Left lung (tissue), 10 donors: ENCODE results near the gene TAPT1. TPM values are rescaled to one million over a fixed set of nuclear protein-coding genes. Genes with fewer than 3 reads are reported as not detected.

Source experiments
- ATAC-seq: fragments of 200-7000 bp; cut with Tn5 transposase; one replicate; pipeline ENCODE4 v1.9.1; 2020; ENCODE audit warnings: moderate library complexity
- DNase-seq, 4 donors: peaks; one replicate each; pipeline ENCODE4 v3.0.0-alpha.2; 2013 to 2020
- H3K27ac ChIP-seq, 2 donors: fragments of 200-600 bp; sonication (generic) in 1 of 2; one replicate each; pipeline versions ENCODE4 v1.5.0 to v1.8.0; 2020 to 2021
- H3K27me3 ChIP-seq, 2 donors: fragments of 200-600 bp; sonication (generic) in 1 of 2; one replicate each; pipeline versions ENCODE4 v1.5.0 to v1.8.0; 2020 to 2021
- H3K36me3 ChIP-seq, 2 donors: fragments of 200-600 bp; sonication (generic) in 1 of 2; one replicate each; pipeline versions ENCODE4 v1.5.0 to v1.8.0; 2020 to 2021
- H3K4me1 ChIP-seq, 2 donors: fragments of 200-600 bp; one replicate each; pipeline ENCODE4 v1.8.0; 2021
- H3K4me3 ChIP-seq, 2 donors: fragments of 200-600 bp; sonication (generic) in 1 of 2; one replicate each; pipeline versions ENCODE4 v1.5.0 to v1.8.0; 2020 to 2021; ENCODE audit warnings: mild to moderate bottlenecking in 1 of 2
- H3K9me3 ChIP-seq, 2 donors: fragments of 200-600 bp; sonication (generic) in 1 of 2; one replicate each; pipeline versions ENCODE4 v1.5.0 to v1.8.0; 2020 to 2021
- CTCF ChIP-seq, 2 donors: fragments of 200-600 bp; sonication (generic) in 1 of 2; IDR thresholded peaks; one replicate each; pipeline versions ENCODE4 v1.5.0 to v1.8.0; 2021; ENCODE audit warnings: antibody characterized with exemption in 2 of 2
- intact Hi-C, 2 donors: fragments of 100-400 bp; cut with DNase I; formaldehyde crosslinking; loops; one replicate each; pipeline versions ENCODE4 v1.11.2 to v1.14.2; 2022
- polyA plus RNA-seq, 6 donors: library from polyadenylated mRNA; unstranded; fragments of 120-200 nt; gene quantifications; one replicate each; pipeline ENCODE4 v1.2.1, GENCODE V29; 2013; ENCODE audit not compliant: insufficient read length in 6 of 6
- total RNA-seq, 2 donors: library from RNA; stranded (reverse); fragmentation: NEBNext Ultra II Directional; extraction: Animal tissue kit (Norgen Biotek cat#: 25700); gene quantifications; one replicate each; pipeline ENCODE4 v1.2.1, GENCODE V29; 2021
- donor health status: DM: no; HTN: yes; CAD: no.
- donor health status: DM: no; HTN: no; CAD: no.

Gene TAPT1
- total and polyA plus RNA-seq, 8 donors: 42.9 to 65.8 (median 52.2) TPM

- intact Hi-C loops: no loop called here
- DNase-seq (no peak), ATAC-seq (no peak)
- Histone ChIP-seq H3K36me3 (peaks cover 0 to 96% of the 10 kb centered on the region in 2 donors), H3K27ac (no peak overlapping the region), H3K4me3 (no peak overlapping the region), H3K27me3 (no peaks in the 10 kb centered on the region), H3K9me3 (no peaks in the 10 kb centered on the region), H3K4me1 (no peaks in the 10 kb centered on the region)
- no peak for TF ChIP-seq CTCF (IDR thresholded peaks at IDR 0.05)
These were observed 58.1 kb downstream of the TAPT1 start for GRCh38 chr4:16168144-16168543.

- Histone ChIP-seq H3K4me1 (no peaks in the 10 kb centered on the region), H3K27me3 (no peaks in the 10 kb centered on the region), H3K36me3 (peaks cover 0 to 96% of the 10 kb centered on the region in 2 donors), H3K4me3 (no peak overlapping the region), H3K27ac (no peak overlapping the region), H3K9me3 (no peaks in the 10 kb centered on the region)
- DNase-seq: no peak
- no peak for ATAC-seq
- intact Hi-C loops: no loop called here
- no peak for TF ChIP-seq CTCF (IDR thresholded peaks at IDR 0.05)
These were observed 60.3 kb downstream of the TAPT1 start for GRCh38 chr4:16165931-16166330.

- ATAC-seq: no peak
- TF ChIP-seq CTCF (IDR thresholded peaks at IDR 0.05): no peak
- Histone ChIP-seq H3K9me3 (no peaks in the 10 kb centered on the region), H3K4me3 (no peak overlapping the region), H3K27ac (no peak overlapping the region), H3K4me1 (peaks cover 0 to 2% of the 10 kb centered on the region in 2 donors), H3K27me3 (no peaks in the 10 kb centered on the region), H3K36me3 (peaks cover 0 to 66% of the 10 kb centered on the region in 2 donors)
- DNase-seq: no peak
- intact Hi-C loops: no loop called here
These were observed 63.4 kb downstream of the TAPT1 start for GRCh38 chr4:16162891-16163290.

GRCh38 chr4:16161851-16162408, 64.3 kb downstream of the TAPT1 start:
- TF ChIP-seq CTCF (IDR thresholded peaks at IDR 0.05): no peak
- H3K27me3 ChIP-seq: no peaks in the 10 kb centered on the region
- DNase-seq: no peak

GRCh38 chr4:16160457-16160856, 65.8 kb downstream of the TAPT1 start:
- Histone ChIP-seq H3K4me1 (peaks cover 0 to 2% of the 10 kb centered on the region in 2 donors), H3K36me3 (peaks cover 0 to 43% of the 10 kb centered on the region in 2 donors), H3K27me3 (no peaks in the 10 kb centered on the region), H3K4me3 (no peak overlapping the region), H3K27ac (no peak overlapping the region), H3K9me3 (no peaks in the 10 kb centered on the region)
- intact Hi-C loops: no loop called here
- ATAC-seq: no peak
- no peak for TF ChIP-seq CTCF (IDR thresholded peaks at IDR 0.05)
- DNase-seq: no peak

More at GRCh38 chr4:16161851-16162408, 64.3 kb downstream of the TAPT1 start:
- no peaks in the 10 kb centered on the region for H3K9me3 ChIP-seq
- peaks cover 0 to 58% of the 10 kb centered on the region in 2 donors for H3K36me3 ChIP-seq
- H3K4me1 ChIP-seq: peaks cover 0 to 2% of the 10 kb centered on the region in 2 donors
- no peak overlapping the region for H3K27ac ChIP-seq
- no peak overlapping the region for H3K4me3 ChIP-seq
- no peak for ATAC-seq
- intact Hi-C loops: no loop called here
